Endothelial cell of umbilical vein (primary cell): ENCODE measurements around the gene NR5A2. TPM values are rescaled to one million over a fixed set of nuclear protein-coding genes. Genes with fewer than 3 reads are reported as not detected.
A peak's percentile ranks its signal among the peaks of the same experiment; 100 is the strongest.

Experiments
- Bru-seq: library from RNA; stranded (reverse); fragments of 400-500 nt; gene quantifications from one replicate; lab custom pipeline; 2021; lab: Mats Ljungman, UMichigan
- BruChase-seq, 2 experiments: library from RNA; stranded (reverse); fragments of 400-500 nt; gene quantifications; one replicate each; lab custom pipeline; 2021; lab: Mats Ljungman, UMichigan
- BruUV-seq: library from RNA; stranded (reverse); fragments of 400-500 nt; replicated peaks from 2 replicates; lab custom pipeline; 2021; lab: Mats Ljungman, UMichigan
- CTCF ChIA-PET: fragments of 300-600, 350-600 bp; sonication (Branson Sonifier 250); formaldehyde crosslinking; loops from one replicate; lab custom pipeline; 2021; ENCODE audit warnings: antibody characterized with exemption, inconsistent platforms; lab: Charles Lee
- POLR2A ChIA-PET: fragments of 300-600, 350-600 bp; sonication (Branson Sonifier 250); formaldehyde crosslinking; loops from one replicate; lab custom pipeline; 2021; ENCODE audit warnings: antibody characterized with exemption, inconsistent platforms; lab: Charles Lee
- DNase-seq: peaks from one replicate; pipeline ENCODE4 v3.0.0-alpha.2; 2011; ENCODE audit warnings: low read depth, low spot score
- FAIRE-seq: peaks from 2 replicates; lab custom pipeline; 2011; peaks lifted over from hg19 to GRCh38; lab: Jason Lieb, UNC
- H2AFZ ChIP-seq: 2 replicates; pipeline ENCODE4 v1.6.0; 2012; ENCODE audit warnings: low read depth, low read length, control low read depth, inconsistent platforms
- H3K27ac ChIP-seq: 2 replicates; pipeline ENCODE4 v1.5.1; 2011; ENCODE audit warnings: low read depth, mild to moderate bottlenecking, control low read depth, low read length, moderate library complexity; ENCODE audit not compliant: insufficient read depth
- H3K27me3 ChIP-seq, 2 experiments: 2 replicates each; pipeline versions ENCODE4 v1.6.0 to v1.6.1; 2011; ENCODE audit warnings: low read length in 2 of 2, mixed read lengths in 1 of 2; ENCODE audit not compliant: control insufficient read depth in 2 of 2, insufficient read depth in 2 of 2
- H3K36me3 ChIP-seq, 2 experiments: 2 replicates in 1 of 2; 3 replicates in 1 of 2; pipeline ENCODE4 v1.5.1; 2011; ENCODE audit warnings: low read length in 2 of 2, mild to moderate bottlenecking in 1 of 2, moderate library complexity in 1 of 2; ENCODE audit not compliant: control insufficient read depth in 2 of 2, insufficient read depth in 2 of 2; ENCODE audit errors: extremely low read depth in 1 of 2
- H3K4me1 ChIP-seq: 3 replicates; pipeline ENCODE4 v1.5.1; 2011; ENCODE audit warnings: mild to moderate bottlenecking, low read length; ENCODE audit not compliant: control insufficient read depth, insufficient read depth; ENCODE audit errors: extremely low read depth
- H3K4me2 ChIP-seq: 2 replicates; pipeline ENCODE4 v1.6.1; 2011; ENCODE audit warnings: low read length, control low read depth, mixed read lengths; ENCODE audit not compliant: insufficient read depth
- H3K4me3 ChIP-seq, 3 experiments: fragments of 200-600 bp in 1 of 3; sonication (generic), shearing (Covaris generic) in 1 of 3; replicated peaks in 1 of 3; 2 replicates each; pipeline ENCODE4 v1.5.1; 2011 to 2016; ENCODE audit warnings: control low read depth in 3 of 3, low read length in 3 of 3, mild to moderate bottlenecking in 2 of 3, inconsistent platforms in 1 of 3, low read depth in 1 of 3, moderate library complexity in 1 of 3; ENCODE audit not compliant: insufficient read depth in 1 of 3
- H3K79me2 ChIP-seq: 2 replicates; pipeline ENCODE4 v1.6.0; 2012; ENCODE audit warnings: low read length, inconsistent platforms; ENCODE audit not compliant: control insufficient read depth, insufficient read depth
- H3K9ac ChIP-seq: replicated peaks from 2 replicates; pipeline ENCODE3; 2011; ENCODE audit warnings: low read length, control low read depth; ENCODE audit not compliant: insufficient read depth; ENCODE audit errors: extremely low read depth
- H3K9me1 ChIP-seq: replicated peaks from 3 replicates; pipeline ENCODE4 v1.6.0; 2011; ENCODE audit warnings: mild to moderate bottlenecking, low read length; ENCODE audit not compliant: control insufficient read depth, insufficient read depth; ENCODE audit errors: extremely low read depth
- H3K9me3 ChIP-seq: replicated peaks from 2 replicates; pipeline ENCODE4 v1.5.1; 2012; ENCODE audit warnings: low read length, inconsistent platforms; ENCODE audit not compliant: control insufficient read depth, insufficient read depth
- H4K20me1 ChIP-seq: replicated peaks from 2 replicates; pipeline ENCODE3; 2011; ENCODE audit warnings: mild to moderate bottlenecking, low read length; ENCODE audit not compliant: control insufficient read depth, insufficient read depth; ENCODE audit errors: extremely low read depth
- CTCF ChIP-seq, 2 donors: IDR thresholded peaks; 1 replicate in 1 of 2; 2 replicates in 1 of 2; pipeline ENCODE4 v1.5.1; 2011; ENCODE audit warnings: low read length in 2 of 2, mild to moderate bottlenecking in 2 of 2, moderate library complexity in 2 of 2, control low read depth in 1 of 2, inconsistent platforms in 1 of 2, low read depth in 1 of 2; ENCODE audit not compliant: insufficient read depth in 1 of 2; ENCODE audit errors: extremely low read depth in 1 of 2
- EZH2 ChIP-seq: IDR thresholded peaks from 2 replicates; pipeline ENCODE4 v1.6.1; 2012; ENCODE audit warnings: borderline replicate concordance, low read depth, mild to moderate bottlenecking, moderate library complexity, low read length, inconsistent platforms; ENCODE audit not compliant: severe bottlenecking
- FOS ChIP-seq: IDR thresholded peaks from 2 replicates; pipeline ENCODE4 v1.6.1; 2011; ENCODE audit warnings: mild to moderate bottlenecking, low read length, moderate library complexity, borderline replicate concordance; ENCODE audit not compliant: insufficient read depth
- GATA2 ChIP-seq: IDR thresholded peaks from 2 replicates; pipeline ENCODE4 v1.7.0; 2011; ENCODE audit warnings: low read depth, mild to moderate bottlenecking, moderate library complexity, mixed read lengths, low read length; ENCODE audit not compliant: insufficient read length, insufficient read depth
- JUN ChIP-seq: IDR thresholded peaks from 2 replicates; pipeline ENCODE4 v1.6.1; 2011; ENCODE audit warnings: borderline replicate concordance, low read depth; ENCODE audit not compliant: insufficient read length, insufficient read depth
- MAX ChIP-seq: IDR thresholded peaks from 2 replicates; pipeline ENCODE4 v1.6.1; 2011; ENCODE audit not compliant: insufficient read depth, insufficient read length
- MYC ChIP-seq: IDR thresholded peaks from one replicate; pipeline ENCODE4 v1.6.1; 2011; ENCODE audit warnings: mild to moderate bottlenecking, low read depth, low read length
- POLR2A ChIP-seq: IDR thresholded peaks from 2 replicates; pipeline ENCODE4 v1.6.1; 2012; ENCODE audit warnings: low read depth, mild to moderate bottlenecking, control low read depth, low read length
- POLR2AphosphoS5 ChIP-seq: IDR thresholded peaks from 2 replicates; pipeline ENCODE4 v1.6.1; 2012; ENCODE audit warnings: low read depth, mild to moderate bottlenecking, control low read depth, low read length, moderate library complexity; ENCODE audit not compliant: insufficient read depth
- dilution Hi-C: fragments of 300-500 bp; cut with MboI; formaldehyde crosslinking; loops from one replicate; pipeline ENCODE4 v1.15.0; 2019; ENCODE audit warnings: low sequenced_read_pairs; ENCODE audit not compliant: extremely low pct_ligation_motif_present
- intact Hi-C: fragments of 100-400 bp; cut with micrococcal nuclease; formaldehyde crosslinking; loops from one replicate; pipeline ENCODE4 v1.10.0; 2022
- long read RNA-seq: library from polyadenylated mRNA; stranded (forward); transcript quantifications from one replicate; pipeline ENCODE4 v2.0.0, GENCODE V29; 2021
- polyA minus RNA-seq, 3 experiments: library from RNA; depleted of rRNA, polyadenylated mRNA; stranded (reverse); fragments of >200 nt; gene quantifications; 1 replicate in 1 of 3; 2 replicates in 2 of 3; pipeline ENCODE4 v1.2.3, GENCODE V29; 2011
- polyA plus RNA-seq, 4 experiments: library from polyadenylated mRNA; depleted of rRNA in 3 of 4; stranded (reverse) in 3 of 4; unstranded in 1 of 4; fragments of >200 nt; gene quantifications; 2 replicates each; pipeline versions ENCODE4 v1.2.1 to v1.2.3, GENCODE V29; 2011 to 2012; ENCODE audit warnings: missing spikeins in 1 of 4
- total RNA-seq: library from RNA; stranded (reverse); gene quantifications from 2 replicates; pipeline ENCODE4 v1.2.3, GENCODE V29; 2021

NR5A2 gene
- total RNA-seq (10.6 and 12.1 TPM in 2 replicates), polyA plus RNA-seq (2.7 and 3.4 TPM in 2 replicates), polyA minus RNA-seq (12.4 and 14.7 TPM in 2 replicates), Bru-seq, nascent RNA (percentile 70 among the genes with signal in this experiment), BruChase-seq, experiment 1, labeled RNA remaining after a 6-hour chase (percentile 48 among the genes with signal in this experiment), BruChase-seq, experiment 2, labeled RNA remaining after a 2-hour chase (percentile 57 among the genes with signal in this experiment)
- polyA plus RNA-seq (2011; cell fraction: cytosol; rRNA removed), result 3.8 and 4.5 TPM in 2 replicates
- polyA plus RNA-seq (2011; cell fraction: nucleus; rRNA removed), result 6.9 and 10.0 TPM in 2 replicates
- 0.04 and 0.05 TPM in 2 replicates for polyA plus RNA-seq (2012)
- not detected for polyA minus RNA-seq (2011; cell fraction: cytosol; rRNA and poly(A)+ RNA removed)
- polyA minus RNA-seq (2011; cell fraction: nucleus; rRNA and poly(A)+ RNA removed), result 19.0 and 34.1 TPM in 2 replicates
- long read RNA-seq, full-length matches to known transcripts, result 1 of 14 reads
- long read RNA-seq, partial matches to known transcripts, result 7 of 14 reads
- long read RNA-seq, other reads (novel, unspliced or antisense), result 6 of 14 reads

GRCh38 chr1:200027264-200027823, at the start of gene NR5A2:
TSS of gene NR5A2 (plus strand) at chr1:200027710. CDS start at chr1:200027848, 138 bp downstream.
- Histone ChIP-seq H3K4me1 (peaks cover 7% of the 10 kb centered on the region), H3K27me3 (peaks cover 7 to 39% of the 10 kb centered on the region in 2 experiments), H3K9me3 (no peaks in the 10 kb centered on the region), H3K4me3 (peak within 1 kb of the TSS in 1 of 3 experiments; percentile 64), H2AFZ (peak within 1 kb of the TSS; percentile 87), H3K9ac (peak within 1 kb of the TSS; percentile 22), H3K9me1 (no peaks in the 10 kb centered on the region), H4K20me1 (no peaks in the 10 kb centered on the region), H3K4me2 (peak within 1 kb of the TSS; percentile 73), H3K27ac (no peak within 1 kb of the TSS), H3K36me3 (no peaks in the 10 kb centered on the region), H3K79me2 (no peaks in the 10 kb centered on the region)
- BruUV-seq, result no TSS peak
- intact Hi-C loops (no loop called here), dilution Hi-C loops (no loop called here)
- CTCF ChIA-PET, result interaction anchor here (1.4 to 3.7 kb wide), 2 partner anchors 343 to 483 kb away, joined by 3 to 30 read pairs; no protein-coding TSS in a partner anchor
- TF ChIP-seq CTCF (IDR thresholded peaks at IDR 0.05; ENCODE audit: extremely low read depth in 1 of 2, insufficient read depth in 1 of 2, low read depth in 1 of 2, low read length in 2 of 2), result no peak
- TF ChIP-seq POLR2AphosphoS5, result no peak
- no peak for TF ChIP-seq POLR2A
- TF ChIP-seq MAX, result no peak
- no peak for TF ChIP-seq EZH2
- no peak for TF ChIP-seq FOS
- no peak for TF ChIP-seq JUN
- no peak for TF ChIP-seq MYC
- TF ChIP-seq GATA2, result no peak
- FAIRE-seq (no peak), DNase-seq (no peak)
- POLR2A ChIA-PET, result no interaction called here
